ENCODE results near the gene CCDC126. TPM values are rescaled to one million over a fixed set of nuclear protein-coding genes. Genes with fewer than 3 reads are reported as not detected.

The CCDC126 gene
- polyA plus RNA-seq, 3 donors, result 3.5 to 20.1 (median 17.4) TPM

DNA sequence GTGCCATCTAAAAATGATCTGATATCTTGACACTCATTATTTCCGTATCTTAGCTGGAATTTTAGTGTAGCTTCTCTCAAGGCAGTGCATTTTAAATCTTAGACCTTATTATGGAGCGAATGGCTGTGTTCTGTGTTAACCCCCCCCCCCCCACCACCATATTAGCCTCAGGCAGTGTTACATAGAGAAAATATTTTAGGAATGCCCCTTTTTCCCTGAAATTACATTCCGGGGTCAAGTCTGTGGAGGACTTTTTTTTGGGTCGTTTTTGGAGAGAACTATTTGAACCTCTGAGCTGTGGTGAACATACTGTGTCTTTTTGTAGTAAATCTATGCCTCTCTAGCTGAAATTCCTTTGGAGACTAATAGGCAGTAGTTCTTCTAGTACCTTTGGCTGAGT lies 3.1 kb downstream of the CCDC126 start:
- Mint-ChIP-seq H3K4me3 (no peak overlapping the region), H3K27me3 (ENCODE audit: low read depth in 3 of 3) (peaks cover 3 to 14% (median 9%) of the 10 kb centered on the region in 3 donors), H3K4me1 (peaks cover 38% of the 10 kb centered on the region), H3K36me3 (peaks cover 17 to 26% of the 10 kb centered on the region in 2 donors), H3K27ac (no peak overlapping the region), H3K9me3 (peaks cover 0 to 5% (median 2%) of the 10 kb centered on the region in 7 donors)
- TF ChIP-seq, protein P1, sequence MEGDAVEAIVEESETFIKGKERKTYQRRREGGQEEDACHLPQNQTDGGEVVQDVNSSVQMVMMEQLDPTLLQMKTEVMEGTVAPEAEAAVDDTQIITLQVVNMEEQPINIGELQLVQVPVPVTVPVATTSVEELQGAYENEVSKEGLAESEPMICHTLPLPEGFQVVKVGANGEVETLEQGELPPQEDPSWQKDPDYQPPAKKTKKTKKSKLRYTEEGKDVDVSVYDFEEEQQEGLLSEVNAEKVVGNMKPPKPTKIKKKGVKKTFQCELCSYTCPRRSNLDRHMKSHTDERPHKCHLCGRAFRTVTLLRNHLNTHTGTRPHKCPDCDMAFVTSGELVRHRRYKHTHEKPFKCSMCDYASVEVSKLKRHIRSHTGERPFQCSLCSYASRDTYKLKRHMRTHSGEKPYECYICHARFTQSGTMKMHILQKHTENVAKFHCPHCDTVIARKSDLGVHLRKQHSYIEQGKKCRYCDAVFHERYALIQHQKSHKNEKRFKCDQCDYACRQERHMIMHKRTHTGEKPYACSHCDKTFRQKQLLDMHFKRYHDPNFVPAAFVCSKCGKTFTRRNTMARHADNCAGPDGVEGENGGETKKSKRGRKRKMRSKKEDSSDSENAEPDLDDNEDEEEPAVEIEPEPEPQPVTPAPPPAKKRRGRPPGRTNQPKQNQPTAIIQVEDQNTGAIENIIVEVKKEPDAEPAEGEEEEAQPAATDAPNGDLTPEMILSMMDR (IDR thresholded peaks at IDR 0.05), result no peak
- H3K27ac ChIP-seq (ENCODE audit: low read depth in 1 of 2, low read length in 2 of 2), result no peak overlapping the region
- H2AFZ ChIP-seq (ENCODE audit: insufficient read depth, low read depth, low read length, poor library complexity, severe bottlenecking), result no peak overlapping the region
- DNase-seq, result no peak
- no peak overlapping the region for H3K9ac ChIP-seq (ENCODE audit: insufficient read depth, low read length, poor library complexity, severe bottlenecking)
- H3K4me2 ChIP-seq (replicated peaks; ENCODE audit: extremely low read depth, low read length, poor library complexity, severe bottlenecking), result no peak overlapping the region
- H3K79me2 ChIP-seq (ENCODE audit: insufficient read depth, low read length), result peaks cover 23% of the 10 kb centered on the region
- no peaks in the 10 kb centered on the region for H3K9me3 ChIP-seq (replicated peaks in 1 of 2; ENCODE audit: control insufficient read depth in 1 of 2, insufficient read depth in 1 of 2, low read length in 2 of 2)
- H3K27me3 ChIP-seq (ENCODE audit: control insufficient read depth in 2 of 2, insufficient read depth in 2 of 2, low read length in 2 of 2), result no peaks in the 10 kb centered on the region
- no peak overlapping the region for H3K4me3 ChIP-seq (replicated peaks in 1 of 3; ENCODE audit: low read depth in 2 of 3, low read length in 3 of 3)
- H4K20me1 ChIP-seq (ENCODE audit: insufficient read depth, low read length), result peaks cover 7% of the 10 kb centered on the region
- no peaks in the 10 kb centered on the region for H3K36me3 ChIP-seq (replicated peaks in 1 of 2; ENCODE audit: control insufficient read depth in 1 of 2, insufficient read depth in 2 of 2, low read length in 2 of 2)
- H3K4me1 ChIP-seq (ENCODE audit: control insufficient read depth in 1 of 2, insufficient read depth in 2 of 2, low read length in 2 of 2), result peaks cover 15 to 19% of the 10 kb centered on the region in 2 donors
- no CpG with 5 or more reads among the region's 4 CpGs for WGBS (ENCODE audit: insufficient coverage)
- intact Hi-C loops (cut with micrococcal nuclease), result loop anchor here in 1 of 2 donors (10.0 kb wide), 1 partner anchor 85 kb away; the partner anchor contains the start of gene FAM221A

DNA sequence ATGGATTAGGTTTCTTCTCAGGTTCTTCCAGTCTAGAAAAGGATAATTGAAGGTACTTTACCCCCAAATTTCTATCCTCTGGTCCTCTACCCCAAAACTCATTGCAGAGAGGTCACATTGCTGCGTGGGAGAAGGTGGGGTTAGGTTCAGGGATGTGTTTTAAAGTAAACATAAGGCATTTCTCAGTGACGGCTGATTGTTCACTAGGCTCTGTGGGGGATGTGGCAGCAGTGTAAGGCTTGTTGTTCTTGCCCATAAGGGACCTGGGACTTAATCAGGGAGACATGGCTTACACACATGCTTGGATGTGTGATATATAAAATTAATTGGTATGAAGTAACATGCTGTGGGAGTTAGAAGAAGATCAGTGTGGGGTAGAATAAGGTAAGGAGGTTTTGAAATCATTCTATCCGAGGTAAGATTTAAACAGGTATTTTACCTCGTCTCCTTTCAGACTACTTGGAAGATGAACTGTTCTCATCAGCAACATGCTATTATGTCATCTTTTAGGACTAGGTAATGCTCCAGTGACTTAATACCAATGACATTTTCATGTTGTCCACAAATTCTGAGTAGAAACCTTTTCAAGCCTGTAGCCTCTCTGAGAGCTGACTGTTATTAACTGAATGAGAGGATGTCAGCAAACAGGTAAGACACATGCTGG lies 6.6 kb downstream of the CCDC126 start:
- Histone ChIP-seq H3K36me3 (replicated peaks in 1 of 2; ENCODE audit: control insufficient read depth in 1 of 2, insufficient read depth in 2 of 2, low read length in 2 of 2) (no peaks in the 10 kb centered on the region), H3K4me1 (ENCODE audit: control insufficient read depth in 1 of 2, insufficient read depth in 2 of 2, low read length in 2 of 2) (peaks cover under 1 to 6% of the 10 kb centered on the region in 2 donors), H3K79me2 (ENCODE audit: insufficient read depth, low read length) (peaks cover 16% of the 10 kb centered on the region), H3K27me3 (ENCODE audit: control insufficient read depth in 2 of 2, insufficient read depth in 2 of 2, low read length in 2 of 2) (no peaks in the 10 kb centered on the region), H2AFZ (ENCODE audit: insufficient read depth, low read depth, low read length, poor library complexity, severe bottlenecking) (no peak overlapping the region), H4K20me1 (ENCODE audit: insufficient read depth, low read length) (peaks cover 7% of the 10 kb centered on the region), H3K9me3 (replicated peaks in 1 of 2; ENCODE audit: control insufficient read depth in 1 of 2, insufficient read depth in 1 of 2, low read length in 2 of 2) (no peaks in the 10 kb centered on the region), H3K9ac (ENCODE audit: insufficient read depth, low read length, poor library complexity, severe bottlenecking) (no peak overlapping the region), H3K27ac (ENCODE audit: low read depth in 1 of 2, low read length in 2 of 2) (no peak overlapping the region), H3K4me3 (replicated peaks in 1 of 3; ENCODE audit: low read depth in 2 of 3, low read length in 3 of 3) (no peak overlapping the region), H3K4me2 (replicated peaks; ENCODE audit: extremely low read depth, low read length, poor library complexity, severe bottlenecking) (no peak overlapping the region)
- no peak overlapping the region for H3K4me3 Mint-ChIP-seq
- 67% methylated on average over 1 of the region's 4 CpGs for WGBS (ENCODE audit: insufficient coverage)
- peaks cover 0 to 3% (median 0%) of the 10 kb centered on the region in 3 donors for H3K27me3 Mint-ChIP-seq (ENCODE audit: low read depth in 3 of 3)
- H3K9me3 Mint-ChIP-seq, result peaks cover 0 to 4% (median 0%) of the 10 kb centered on the region in 7 donors
- H3K4me1 Mint-ChIP-seq, result peaks cover 25% of the 10 kb centered on the region
- DNase-seq, result no peak
- no peak overlapping the region for H3K27ac Mint-ChIP-seq
- H3K36me3 Mint-ChIP-seq, result peaks cover 27 to 40% of the 10 kb centered on the region in 2 donors
- intact Hi-C loops (cut with micrococcal nuclease), result loop anchor here in 1 of 2 donors (10.0 kb wide), 1 partner anchor 81 kb away; the partner anchor contains the start of gene FAM221A
- TF ChIP-seq, protein P1 (IDR thresholded peaks at IDR 0.05), result no peak
